MCF 10A (cell line): ENCODE data around the gene C14orf132. TPM values are rescaled to one million over a fixed set of nuclear protein-coding genes. Genes with fewer than 3 reads are reported as not detected.

Source experiments
- BruUV-seq: library from RNA; stranded (reverse); fragments of 400-500 nt; replicated peaks from 2 replicates; lab custom pipeline; 2021; lab: Mats Ljungman, UMichigan
- CTCF ChIA-PET: fragments of 300-600 bp; sonication (Branson Sonifier 250); formaldehyde crosslinking; extraction: SDS; loops from one replicate; lab custom pipeline; 2021; ENCODE audit warnings: antibody characterized with exemption, inconsistent platforms; lab: Yijun Ruan, JAX
- POLR2A ChIA-PET: fragments of 300-600, 350-650 bp; sonication (Branson Sonifier 250); formaldehyde crosslinking; extraction: SDS; loops from one replicate; lab custom pipeline; 2020; ENCODE audit warnings: antibody characterized with exemption, inconsistent platforms; lab: Yijun Ruan, JAX
- DNase-seq: peaks from one replicate; pipeline ENCODE4 v3.0.0-alpha.2; 2018; ENCODE audit not compliant: unreplicated experiment
- H3K27ac Mint-ChIP-seq: one replicate; pipeline ENCODE4 v1.8.0; 2022; ENCODE audit warnings: mild to moderate bottlenecking, low read depth, mixed read lengths; ENCODE audit not compliant: unreplicated experiment
- H3K27me3 Mint-ChIP-seq: one replicate; pipeline ENCODE4 v1.8.0; 2022; ENCODE audit warnings: mixed read lengths; ENCODE audit not compliant: insufficient read depth, unreplicated experiment
- H3K36me3 Mint-ChIP-seq: one replicate; pipeline ENCODE4 v1.8.0; 2022; ENCODE audit warnings: mild to moderate bottlenecking, moderate library complexity, mixed read lengths; ENCODE audit not compliant: insufficient read depth, unreplicated experiment
- H3K4me1 Mint-ChIP-seq: one replicate; pipeline ENCODE4 v1.8.0; 2022; ENCODE audit warnings: mixed read lengths; ENCODE audit not compliant: insufficient read depth, unreplicated experiment
- H3K4me3 Mint-ChIP-seq: one replicate; pipeline ENCODE4 v1.8.0; 2022; ENCODE audit warnings: mild to moderate bottlenecking, moderate library complexity, mixed read lengths; ENCODE audit not compliant: unreplicated experiment
- H3K9me3 Mint-ChIP-seq: one replicate; pipeline ENCODE4 v1.8.0; 2022; ENCODE audit warnings: mixed read lengths; ENCODE audit not compliant: unreplicated experiment
- intact Hi-C: fragments of 100-400 bp; cut with micrococcal nuclease; formaldehyde crosslinking; loops from 2 replicates; pipeline ENCODE4 v1.14.1; 2022
- total RNA-seq: library from RNA; stranded (reverse); gene quantifications from 2 replicates; pipeline ENCODE4 v1.2.3, GENCODE V29; 2022
- TF ChIP-seq, protein P1 (sequence below): fragments of 200-600 bp; IDR thresholded peaks from one replicate; pipeline ENCODE4 v1.8.0; 2022; ENCODE audit warnings: antibody characterized with exemption, mild to moderate bottlenecking; ENCODE audit not compliant: unreplicated experiment

Gene C14orf132
- total RNA-seq, 1 experiment from 2014 or later: not detected

DNA sequence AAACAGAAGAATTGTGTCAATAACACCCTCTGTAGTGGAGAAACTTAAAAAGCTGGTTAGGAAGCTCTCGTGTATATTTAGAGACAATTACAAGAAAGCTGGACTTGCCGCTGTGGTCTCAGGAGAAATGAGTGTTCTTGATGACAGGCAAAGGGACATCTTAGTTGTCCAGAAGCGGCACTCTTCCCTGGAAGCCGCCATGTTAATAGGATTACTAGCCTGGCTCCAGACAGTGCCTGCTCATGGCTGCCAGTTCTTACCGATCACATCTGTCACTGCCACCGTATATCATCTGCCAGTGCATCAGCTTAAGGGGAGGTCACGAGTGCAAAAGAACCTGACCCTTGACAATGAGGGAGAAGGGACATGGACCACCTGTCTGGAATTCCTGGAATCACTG, 48.9 kb downstream of the C14orf132 start:
- Mint-ChIP-seq H3K4me1 (peaks cover 37% of the 10 kb centered on the region), H3K27ac (no peak overlapping the region), H3K27me3 (no peaks in the 10 kb centered on the region), H3K4me3 (no peak overlapping the region), H3K9me3 (no peaks in the 10 kb centered on the region), H3K36me3 (no peaks in the 10 kb centered on the region)
- POLR2A ChIA-PET: interaction anchor here (1.2 kb wide), 1 partner anchor 14 kb away, joined by 3 read pairs; no protein-coding TSS in a partner anchor
- TF ChIP-seq, protein P1, sequence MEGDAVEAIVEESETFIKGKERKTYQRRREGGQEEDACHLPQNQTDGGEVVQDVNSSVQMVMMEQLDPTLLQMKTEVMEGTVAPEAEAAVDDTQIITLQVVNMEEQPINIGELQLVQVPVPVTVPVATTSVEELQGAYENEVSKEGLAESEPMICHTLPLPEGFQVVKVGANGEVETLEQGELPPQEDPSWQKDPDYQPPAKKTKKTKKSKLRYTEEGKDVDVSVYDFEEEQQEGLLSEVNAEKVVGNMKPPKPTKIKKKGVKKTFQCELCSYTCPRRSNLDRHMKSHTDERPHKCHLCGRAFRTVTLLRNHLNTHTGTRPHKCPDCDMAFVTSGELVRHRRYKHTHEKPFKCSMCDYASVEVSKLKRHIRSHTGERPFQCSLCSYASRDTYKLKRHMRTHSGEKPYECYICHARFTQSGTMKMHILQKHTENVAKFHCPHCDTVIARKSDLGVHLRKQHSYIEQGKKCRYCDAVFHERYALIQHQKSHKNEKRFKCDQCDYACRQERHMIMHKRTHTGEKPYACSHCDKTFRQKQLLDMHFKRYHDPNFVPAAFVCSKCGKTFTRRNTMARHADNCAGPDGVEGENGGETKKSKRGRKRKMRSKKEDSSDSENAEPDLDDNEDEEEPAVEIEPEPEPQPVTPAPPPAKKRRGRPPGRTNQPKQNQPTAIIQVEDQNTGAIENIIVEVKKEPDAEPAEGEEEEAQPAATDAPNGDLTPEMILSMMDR: no peak
- BruUV-seq: no TSS peak
- intact Hi-C loops: no loop called here
- no peak for DNase-seq
- CTCF ChIA-PET: interaction anchor here (0.6 to 1.2 kb wide), 6 partner anchors 12 to 971 kb away, joined by 3 to 5 read pairs (median 3); no protein-coding TSS in a partner anchor

GRCh38 chr14:96088481-96088880, 49.3 kb downstream of the C14orf132 start:
- Mint-ChIP-seq H3K4me3 (no peak overlapping the region), H3K36me3 (no peaks in the 10 kb centered on the region), H3K27ac (no peak overlapping the region), H3K4me1 (peaks cover 33% of the 10 kb centered on the region), H3K9me3 (no peaks in the 10 kb centered on the region), H3K27me3 (no peaks in the 10 kb centered on the region)
- no peak for DNase-seq
- ChIA-PET POLR2A (no interaction called here), CTCF (interaction anchor here (0.6 to 1.2 kb wide), 8 partner anchors 10 to 972 kb away, joined by 3 to 5 read pairs (median 3); no protein-coding TSS in a partner anchor)
- intact Hi-C loops: no loop called here
- no TSS peak for BruUV-seq
- TF ChIP-seq, protein P1: no peak

- BruUV-seq: no TSS peak
- no peaks in the 10 kb centered on the region for H3K9me3 Mint-ChIP-seq
- no peaks in the 10 kb centered on the region for H3K36me3 Mint-ChIP-seq
- H3K27me3 Mint-ChIP-seq: no peaks in the 10 kb centered on the region
- DNase-seq: no peak
- no peak overlapping the region for H3K4me3 Mint-ChIP-seq
- no peak overlapping the region for H3K27ac Mint-ChIP-seq
- peaks cover 28% of the 10 kb centered on the region for H3K4me1 Mint-ChIP-seq
- ChIA-PET CTCF (interaction anchor here (0.6 to 1.2 kb wide), 5 partner anchors 9 to 672 kb away, joined by 3 to 4 read pairs (median 3); no protein-coding TSS in a partner anchor), POLR2A (no interaction called here)
- TF ChIP-seq, protein P1: no peak
- intact Hi-C loops: no loop called here
These were observed 49.7 kb downstream of the C14orf132 start for GRCh38 chr14:96088911-96089310.

DNA sequence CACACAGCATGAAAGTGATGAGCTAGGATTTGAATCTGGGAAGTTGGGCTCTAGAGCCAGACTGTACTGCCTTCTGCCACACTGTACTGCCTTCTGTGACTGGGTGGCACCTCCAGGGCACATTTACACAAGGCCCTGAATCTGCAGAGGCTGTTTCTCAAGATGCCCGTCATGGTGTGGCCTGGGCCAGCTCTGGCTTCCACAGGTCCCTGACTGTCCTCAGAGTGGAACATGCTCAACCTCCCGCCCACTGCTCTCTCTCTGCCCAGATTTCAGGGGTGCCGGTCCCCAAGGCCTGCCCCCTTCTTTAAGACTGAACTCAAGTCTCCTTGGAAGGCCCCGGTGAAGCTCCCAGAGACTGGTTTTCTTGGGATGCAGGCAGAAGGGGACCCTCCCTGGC, 50.2 kb downstream of the C14orf132 start:
- intact Hi-C loops: no loop called here
- H3K9me3 Mint-ChIP-seq: no peaks in the 10 kb centered on the region
- ChIA-PET POLR2A (no interaction called here), CTCF (interaction anchor here (0.6 to 1.1 kb wide), 4 partner anchors 9 to 427 kb away, joined by 3 to 4 read pairs (median 4); no protein-coding TSS in a partner anchor)
- H3K27me3 Mint-ChIP-seq: no peaks in the 10 kb centered on the region
- no peaks in the 10 kb centered on the region for H3K36me3 Mint-ChIP-seq
- no peak overlapping the region for H3K4me3 Mint-ChIP-seq
- BruUV-seq: no TSS peak
- H3K4me1 Mint-ChIP-seq: peaks cover 25% of the 10 kb centered on the region
- no peak for DNase-seq
- H3K27ac Mint-ChIP-seq: no peak overlapping the region
- TF ChIP-seq, protein P1: no peak
